ENCODE measurements around the gene LSM4.

GRCh38 chr19:18342090-18342632, 19.3 kb upstream of the LSM4 start:
- TF ChIP-seq EGR1 (IDR thresholded peaks at IDR 0.05) (no peak), NFIC (IDR thresholded peaks at IDR 0.05) (no peak)
